HCEC 1CT (cell line): Measurements from ENCODE around the gene NSG2.
"Not testable (repeated sequence)": the region's sequence is repeated elsewhere in the genome, so short reads cannot be mapped to it uniquely, and the experiment has no call there.

Experiments
- DNase-seq: peaks from one replicate; pipeline ENCODE4 v3.0.0-alpha.2; 2017

The NSG2 gene

DNA sequence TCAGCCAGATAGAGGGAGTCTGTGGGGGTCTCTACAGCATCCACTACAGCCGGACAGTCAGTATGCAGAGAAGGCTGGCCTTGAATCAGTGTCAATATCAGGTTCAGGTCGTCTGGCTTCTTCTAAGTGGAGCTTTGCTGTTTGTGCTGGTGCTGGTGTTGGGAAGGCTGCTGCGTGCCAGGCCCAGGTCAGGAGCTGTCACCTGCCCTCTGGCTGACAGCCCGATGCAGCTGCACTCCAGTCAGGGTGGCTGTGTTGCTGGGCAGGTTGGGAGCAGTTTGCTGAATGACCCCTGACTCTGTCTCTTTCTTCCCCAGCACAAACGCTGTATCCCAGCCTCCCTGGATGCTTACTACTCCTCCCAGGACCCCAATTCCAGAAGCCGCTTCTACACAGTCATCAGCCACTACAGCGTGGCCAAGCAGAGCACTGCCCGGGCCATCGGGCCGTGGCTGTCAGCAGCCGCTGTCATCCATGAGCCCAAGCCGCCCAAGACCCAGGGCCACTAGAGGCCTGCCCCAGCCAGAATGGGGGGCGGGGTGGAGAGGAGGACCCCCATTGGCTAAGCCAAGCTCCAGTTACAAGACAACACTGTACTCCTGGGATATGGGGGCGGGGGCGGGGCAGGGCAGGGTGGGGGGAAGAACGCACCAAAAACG lies 61.6 kb downstream of the NSG2 start:
- DNase-seq = no peak

GRCh38 chr5:174108745-174109144 lies 63.2 kb downstream of the NSG2 start:
- DNase-seq = no peak

DNA sequence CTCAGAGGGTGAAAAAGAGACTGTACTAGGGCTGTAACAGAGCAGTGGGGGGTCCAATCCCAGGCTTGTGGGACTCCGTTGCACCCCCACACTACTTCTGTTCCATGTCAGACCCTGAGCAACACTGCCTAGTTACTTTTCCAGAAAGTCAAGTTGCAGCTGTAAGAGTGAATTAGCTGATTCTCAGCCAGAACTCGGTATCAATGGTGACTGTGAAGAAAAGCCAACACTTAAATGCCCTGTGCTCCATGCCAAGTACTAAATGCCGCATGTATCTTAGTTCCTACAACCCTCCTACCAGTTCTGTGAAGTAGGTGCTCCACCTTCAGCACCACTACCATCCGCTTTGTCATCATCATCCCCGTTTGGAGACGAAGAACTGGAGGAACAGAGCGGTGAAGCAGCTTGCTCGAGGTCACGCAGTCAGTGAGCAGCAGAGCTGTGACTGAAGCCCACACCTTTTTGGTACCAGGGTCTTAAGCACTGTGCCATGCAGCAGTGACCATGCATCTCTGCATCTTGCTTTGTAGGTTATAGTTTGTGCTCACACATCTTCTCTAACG lies 64.3 kb downstream of the NSG2 start:
- DNase-seq = no peak

- DNase-seq = no peak
Measured at GRCh38 chr5:174110310-174110709, 64.8 kb downstream of the NSG2 start.

GRCh38 chr5:174111287-174111973 lies 65.9 kb downstream of the NSG2 start:
- no peak for DNase-seq

DNA sequence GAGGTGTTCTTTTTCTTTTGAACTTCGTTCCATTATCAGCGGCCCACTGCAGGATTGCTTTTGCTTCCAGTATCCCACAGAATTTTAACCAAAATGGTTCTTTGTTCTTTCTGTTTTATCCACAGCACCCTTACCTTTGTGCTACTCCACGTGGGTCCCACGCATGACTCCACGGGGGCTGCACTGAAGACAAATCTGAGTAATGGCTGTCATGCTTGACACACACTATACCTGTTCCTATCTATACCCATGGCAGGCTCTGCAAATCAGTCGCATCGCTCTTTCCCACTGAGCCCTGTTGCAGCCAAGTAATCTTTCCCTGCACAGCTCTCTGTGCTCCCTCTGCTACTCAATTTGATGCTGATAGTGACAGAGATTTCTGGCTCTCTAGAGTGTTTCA lies 69.7 kb downstream of the NSG2 start:
- no peak for DNase-seq

GRCh38 chr5:174118823-174119467 lies 73.4 kb downstream of the NSG2 start:
- DNase-seq = no peak

GRCh38 chr5:174119468-174119881 lies 74.0 kb downstream of the NSG2 start:
- no peak for DNase-seq

- DNase-seq = no peak
Measured at GRCh38 chr5:174120401-174121005, 75.0 kb downstream of the NSG2 start.

DNA sequence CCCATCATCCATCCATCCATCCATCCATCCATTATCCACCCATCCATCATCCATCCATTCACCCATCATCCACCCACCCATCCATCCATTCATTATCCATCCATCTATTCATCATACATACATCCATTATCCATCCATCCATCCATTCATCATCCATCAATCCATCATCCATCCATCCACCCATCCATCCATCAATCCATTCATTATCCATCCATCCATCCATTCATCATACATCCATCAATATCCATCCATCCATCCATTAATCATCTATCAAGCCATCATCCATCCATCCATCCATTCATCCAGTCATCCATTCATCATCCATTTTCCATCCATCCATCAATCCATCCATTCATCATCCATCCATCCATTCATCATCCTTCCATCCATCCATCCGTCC lies 89.0 kb downstream of the NSG2 start:
- no peak for DNase-seq

DNA sequence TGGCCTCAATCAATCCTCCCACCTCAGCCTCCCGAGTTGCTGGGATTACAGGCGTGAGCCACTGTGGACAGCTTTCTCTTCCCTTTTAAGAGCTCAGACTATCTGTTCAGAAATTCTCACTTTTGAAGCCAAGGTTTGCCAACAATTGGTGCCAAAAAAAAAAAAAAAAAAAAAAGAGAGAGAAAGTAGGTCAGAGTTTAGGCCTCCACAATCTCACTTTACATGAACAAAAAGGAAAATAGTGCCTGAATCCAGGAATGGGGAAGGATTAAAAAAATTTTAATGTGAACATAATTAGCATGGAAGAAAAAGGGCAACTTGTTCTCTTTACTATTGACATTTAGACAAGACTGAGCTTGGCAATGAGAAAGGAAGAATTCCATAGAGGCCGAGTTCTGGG lies 94.1 kb downstream of the NSG2 start:
- DNase-seq = no peak

DNA sequence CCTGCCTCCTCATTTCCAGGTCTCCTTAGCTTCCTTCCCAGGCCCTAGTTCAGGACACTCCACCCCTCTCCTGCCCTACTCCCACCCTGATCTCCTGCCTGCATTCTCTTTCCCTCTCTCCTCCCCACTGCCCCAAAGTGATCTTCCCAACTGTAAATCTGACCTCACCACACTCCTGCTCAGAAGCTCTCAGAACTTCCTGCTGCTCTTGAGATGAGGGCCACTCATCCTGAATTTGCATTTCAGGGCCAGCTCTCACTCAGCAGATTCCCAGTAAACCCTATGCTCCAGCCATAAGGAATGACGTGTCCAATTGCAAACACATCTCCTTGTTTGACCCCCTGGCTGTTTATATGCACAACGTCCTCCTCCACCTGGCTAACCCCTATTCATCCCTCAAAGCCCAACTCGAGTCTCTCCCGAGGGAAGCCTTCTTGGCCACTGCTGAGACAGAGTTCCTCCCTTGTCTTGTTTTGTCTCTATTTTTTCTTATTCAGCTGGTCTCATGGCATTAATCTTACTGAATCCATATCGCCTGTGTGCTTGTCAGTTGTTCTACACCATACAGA lies 95.0 kb downstream of the NSG2 start:
- no peak for DNase-seq

DNA sequence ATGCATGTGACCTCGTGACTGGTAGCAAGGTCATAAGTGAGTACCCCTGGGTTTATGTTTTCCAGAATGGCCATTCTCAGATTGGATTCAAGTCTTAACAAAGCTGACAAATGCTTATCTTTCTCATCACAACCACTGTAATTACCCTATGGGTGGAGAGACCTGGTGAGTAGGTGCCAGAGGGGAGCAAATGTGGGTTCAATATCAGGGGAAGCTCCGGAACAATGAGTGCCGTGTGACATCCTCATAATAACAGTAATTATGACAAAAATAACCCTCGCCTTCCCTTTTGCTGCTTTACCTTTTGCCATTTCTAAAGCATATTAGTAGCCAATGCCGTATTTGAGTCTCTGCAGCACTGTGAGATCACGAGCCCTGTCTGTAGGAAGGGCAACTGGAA lies 95.9 kb downstream of the NSG2 start:
- no peak for DNase-seq

DNA sequence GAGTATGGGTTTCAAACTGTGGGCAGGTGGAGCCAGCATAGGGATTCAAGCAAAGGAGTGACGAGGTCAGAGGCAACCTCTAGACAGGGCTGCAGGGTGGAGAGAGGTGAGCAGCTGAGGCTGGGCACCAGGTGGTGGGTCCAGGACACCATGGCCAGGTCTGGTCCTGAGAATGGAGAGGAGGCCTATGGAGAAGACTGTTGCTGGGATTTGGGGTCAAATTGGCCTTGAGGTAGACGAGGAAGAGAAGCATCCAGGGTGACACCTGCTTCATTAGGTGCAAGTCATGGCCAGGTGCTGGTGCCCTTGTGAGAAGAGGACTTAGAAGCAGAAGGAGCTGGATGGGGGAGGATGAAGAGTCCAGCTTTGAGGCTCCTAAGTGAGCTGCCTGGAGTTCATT lies 99.6 kb downstream of the NSG2 start:
- DNase-seq = no peak

- DNase-seq = no peak
Measured at GRCh38 chr5:174145821-174146220, 100.3 kb downstream of the NSG2 start.

GRCh38 chr5:174146556-174146955 lies 101.0 kb downstream of the NSG2 start:
- DNase-seq = no peak

DNA sequence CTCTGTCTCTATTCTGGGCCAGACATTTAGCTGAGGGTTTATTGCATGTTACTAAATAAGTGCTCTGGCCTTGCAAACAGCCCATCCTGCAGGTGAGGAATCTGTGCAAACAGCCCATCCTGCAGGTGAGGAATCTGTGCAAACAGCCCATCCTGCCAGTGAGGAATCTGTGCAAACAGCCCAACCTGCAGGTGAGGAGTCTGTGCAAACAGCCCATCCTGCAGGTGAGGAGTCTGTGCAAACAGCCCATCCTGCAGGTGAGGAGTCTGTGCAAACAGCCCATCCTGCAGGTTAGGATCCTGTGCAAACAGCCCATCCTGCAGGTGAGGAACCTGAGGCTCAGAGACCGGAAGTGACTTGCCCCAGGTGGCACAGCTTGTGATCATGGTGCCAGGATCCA lies 101.5 kb downstream of the NSG2 start:
- not testable (repeated sequence) for DNase-seq

- no peak for DNase-seq
Measured at GRCh38 chr5:174147551-174147950, 102.0 kb downstream of the NSG2 start.

GRCh38 chr5:174148721-174149120 lies 103.2 kb downstream of the NSG2 start:
- no peak for DNase-seq

GRCh38 chr5:174149426-174149825 lies 103.9 kb downstream of the NSG2 start:
- DNase-seq = no peak

DNA sequence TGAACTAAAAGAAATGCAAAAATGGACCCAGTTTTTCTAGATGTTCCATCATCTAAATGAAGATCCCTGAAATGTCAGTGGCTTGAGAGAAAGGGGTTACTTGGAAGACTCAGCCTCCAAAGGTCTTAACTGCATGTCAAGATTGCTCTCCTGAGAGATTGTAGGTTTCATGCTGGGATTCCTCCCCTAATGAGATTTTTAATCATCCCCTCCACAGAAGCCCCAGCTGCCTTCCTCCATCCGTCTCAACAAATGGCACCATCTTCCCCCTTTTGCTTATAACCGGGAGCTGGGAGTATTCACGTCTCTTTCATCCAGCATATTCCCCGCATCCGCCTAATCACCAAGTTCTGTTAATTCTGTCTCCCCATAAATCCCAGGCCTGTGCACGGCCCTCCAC lies 104.5 kb downstream of the NSG2 start:
- no peak for DNase-seq

GRCh38 chr5:174151599-174152181 lies 106.2 kb downstream of the NSG2 start:
- DNase-seq = no peak

GRCh38 chr5:174154559-174154958 lies 109.1 kb downstream of the NSG2 start:
- no peak for DNase-seq
